RWPE1 (cell line): Measurements from ENCODE around the gene PRR5.

Experiments used
- CTCF ChIA-PET: fragments of 350-600 bp; sonication (Branson Sonifier 250); formaldehyde crosslinking; extraction: SDS; loops from one replicate; lab custom pipeline; 2021; lab: Yijun Ruan, JAX
- POLR2A ChIA-PET: fragments of 400-600 bp; formaldehyde crosslinking; extraction: SDS; loops from one replicate; lab custom pipeline; 2020; ENCODE audit warnings: antibody characterized with exemption; ENCODE audit not compliant: low non-redundant PET; lab: Yijun Ruan, JAX
- DNase-seq: peaks from one replicate; pipeline ENCODE4 v3.0.0; 2012; ENCODE audit warnings: low spot score
- H3K27ac ChIP-seq: fragments of 450-650 bp; 2 replicates; pipeline ENCODE4 v1.5.1; 2017
- CTCF ChIP-seq: fragments of 450-650 bp; conservative IDR thresholded peaks from 2 replicates; pipeline ENCODE4 v1.5.1; 2017; ENCODE audit warnings: low read depth, mild to moderate bottlenecking

Gene PRR5

GRCh38 chr22:44755417-44755816 lies 53.4 kb downstream of the PRR5 start:
- no peak for TF ChIP-seq CTCF
- POLR2A ChIA-PET = no interaction called here
- DNase-seq = no peak
- CTCF ChIA-PET = no interaction called here
- H3K27ac ChIP-seq = no peak overlapping the region

GRCh38 chr22:44755956-44756361 lies 54.0 kb downstream of the PRR5 start:
- no peak overlapping the region for H3K27ac ChIP-seq
- no peak for TF ChIP-seq CTCF
- ChIA-PET CTCF (no interaction called here), POLR2A (no interaction called here)
- DNase-seq = peak; percentile 55

GRCh38 chr22:44758344-44758973 lies 56.5 kb downstream of the PRR5 start:
- ChIA-PET POLR2A (no interaction called here), CTCF (no interaction called here)
- peak; percentile 51 for DNase-seq
- H3K27ac ChIP-seq = no peak overlapping the region
- TF ChIP-seq CTCF = no peak

GRCh38 chr22:44759001-44759400 lies 57.0 kb downstream of the PRR5 start:
- CTCF ChIA-PET = no interaction called here
- no peak for TF ChIP-seq CTCF
- no peak overlapping the region for H3K27ac ChIP-seq
- DNase-seq = no peak
- POLR2A ChIA-PET = no interaction called here

GRCh38 chr22:44759430-44760310 lies 57.7 kb downstream of the PRR5 start:
- no peak overlapping the region for H3K27ac ChIP-seq
- TF ChIP-seq CTCF = no peak
- POLR2A ChIA-PET = no interaction called here
- DNase-seq = no peak
- CTCF ChIA-PET = no interaction called here

GRCh38 chr22:44760476-44760875 lies 58.5 kb downstream of the PRR5 start:
- no peak overlapping the region for H3K27ac ChIP-seq
- ChIA-PET CTCF (no interaction called here), POLR2A (no interaction called here)
- TF ChIP-seq CTCF = no peak
- no peak for DNase-seq
